Endothelial cell of umbilical vein (primary cell): ENCODE measurements around the gene GRAPL.
"Not testable (repeated sequence)": the region's sequence is repeated elsewhere in the genome, so short reads cannot be mapped to it uniquely, and the experiment has no call there.

Experiments used
- CTCF ChIP-seq, 2 donors: IDR thresholded peaks; 1 replicate in 1 of 2; 2 replicates in 1 of 2; pipeline ENCODE4 v1.5.1; 2011; ENCODE audit warnings: low read length in 2 of 2, mild to moderate bottlenecking in 2 of 2, moderate library complexity in 2 of 2, control low read depth in 1 of 2, inconsistent platforms in 1 of 2, low read depth in 1 of 2; ENCODE audit not compliant: insufficient read depth in 1 of 2; ENCODE audit errors: extremely low read depth in 1 of 2
- EZH2 ChIP-seq: IDR thresholded peaks from 2 replicates; pipeline ENCODE4 v1.6.1; 2012; ENCODE audit warnings: borderline replicate concordance, low read depth, mild to moderate bottlenecking, moderate library complexity, low read length, inconsistent platforms; ENCODE audit not compliant: severe bottlenecking
- JUN ChIP-seq: IDR thresholded peaks from 2 replicates; pipeline ENCODE4 v1.6.1; 2011; ENCODE audit warnings: borderline replicate concordance, low read depth; ENCODE audit not compliant: insufficient read length, insufficient read depth
- POLR2A ChIP-seq: IDR thresholded peaks from 2 replicates; pipeline ENCODE4 v1.6.1; 2012; ENCODE audit warnings: low read depth, mild to moderate bottlenecking, control low read depth, low read length
- POLR2AphosphoS5 ChIP-seq: IDR thresholded peaks from 2 replicates; pipeline ENCODE4 v1.6.1; 2012; ENCODE audit warnings: low read depth, mild to moderate bottlenecking, control low read depth, low read length, moderate library complexity; ENCODE audit not compliant: insufficient read depth

- TF ChIP-seq CTCF (IDR thresholded peaks at IDR 0.05; ENCODE audit: extremely low read depth in 1 of 2, insufficient read depth in 1 of 2, low read depth in 1 of 2, low read length in 2 of 2); POLR2AphosphoS5; EZH2; JUN; POLR2A: not testable (repeated sequence)
These were observed 2.1 kb upstream of the GRAPL start for GRCh38 chr17:19125289-19125688.
